Testis (tissue), 2 donors: ENCODE results near the gene CLGN.

ENCODE experiments used
- CTCF ChIP-seq, 3 experiments: fragments of 450-650 bp in 2 of 3; fragments of 200-600 bp in 1 of 3; sonication (generic) in 1 of 3; IDR thresholded peaks; one replicate each; pipeline ENCODE4 v1.5.1; 2016 to 2019; ENCODE audit warnings: antibody characterized with exemption in 3 of 3, mild to moderate bottlenecking in 2 of 3, moderate library complexity in 1 of 3
- POLR2A ChIP-seq: fragments of 450-650 bp; IDR thresholded peaks from one replicate; pipeline ENCODE4 v1.6.1; 2017; ENCODE audit warnings: antibody characterized with exemption, mild to moderate bottlenecking, moderate library complexity

- no peak for TF ChIP-seq POLR2A
- TF ChIP-seq CTCF (IDR thresholded peaks at IDR 0.05): no peak
Measured at GRCh38 chr4:140448162-140448561, 20.7 kb upstream of the CLGN start.
